DMS114 treated with DMSO at 0.1 percent for 48 hours (cell line): ENCODE results near the gene SDF4.
A peak's percentile ranks its signal among the peaks of the same experiment; 100 is the strongest.

Source experiments
- DNase-seq: peaks from one replicate; lab custom pipeline; 2025; ENCODE audit not compliant: unreplicated experiment; lab: John Stamatoyannopoulos, UW

Gene SDF4

GRCh38 chr1:1231400-1232207 is at the start of gene SDF4:
Gene SDF4 (minus strand): TSS chr1:1232001. CDS start chr1:1228772, 3,229 bp downstream.
- DNase-seq, result peak; percentile 85

GRCh38 chr1:1280782-1281481 is 49.1 kb upstream of the SDF4 start:
- no peak for DNase-seq

GRCh38 chr1:1279028-1279427 is 47.2 kb upstream of the SDF4 start:
- DNase-seq, result no peak

GRCh38 chr1:1278620-1279019 is 46.8 kb upstream of the SDF4 start:
- DNase-seq, result no peak

- DNase-seq, result no peak
Observed at GRCh38 chr1:1275836-1276235, 44.0 kb upstream of the SDF4 start.

GRCh38 chr1:1274931-1275431 is 43.2 kb upstream of the SDF4 start:
- no peak for DNase-seq

- DNase-seq, result no peak
Observed at GRCh38 chr1:1274299-1274930, 42.6 kb upstream of the SDF4 start.

GRCh38 chr1:1273512-1274298 is 41.9 kb upstream of the SDF4 start, which contains the start of gene UBE2J2:
Gene UBE2J2 (minus strand): TSS chr1:1273854. CDS start chr1:1267992, 5,862 bp downstream.
- peak; percentile 76 for DNase-seq

- DNase-seq, result no peak
Observed at GRCh38 chr1:1273209-1273511, 41.4 kb upstream of the SDF4 start.

GRCh38 chr1:1272341-1273208 is 40.8 kb upstream of the SDF4 start:
- no peak for DNase-seq

- no peak for DNase-seq
Observed at GRCh38 chr1:1270813-1271212, 39.0 kb upstream of the SDF4 start.

- no peak for DNase-seq
Observed at GRCh38 chr1:1268284-1268682, 36.5 kb upstream of the SDF4 start.

- no peak for DNase-seq
Observed at GRCh38 chr1:1267488-1268283, 35.9 kb upstream of the SDF4 start.

- DNase-seq, result no peak
Observed at GRCh38 chr1:1264868-1265272, 33.1 kb upstream of the SDF4 start.

GRCh38 chr1:1264026-1264425 is 32.2 kb upstream of the SDF4 start:
- no peak for DNase-seq

- DNase-seq, result no peak
Observed at GRCh38 chr1:1262758-1263157, 31.0 kb upstream of the SDF4 start.

GRCh38 chr1:1262071-1262470 is 30.3 kb upstream of the SDF4 start:
- no peak for DNase-seq

- DNase-seq, result no peak
Observed at GRCh38 chr1:1260843-1261560, 29.2 kb upstream of the SDF4 start.
